ENCODE measurements around the gene PGAP6. TPM values are rescaled to one million over a fixed set of nuclear protein-coding genes. Genes with fewer than 3 reads are reported as not detected.
A peak's percentile ranks its signal among the peaks of the same experiment; 100 is the strongest.

PGAP6 gene
- total and polyA plus RNA-seq, 9 of the 15 experiments (the other 6 are each of a cell fraction or from before 2014, with no cell fraction given): 0.45 to 50.2 (median 39.3) TPM

GRCh38 chr16:324451-325334 lies 57.1 kb downstream of the PGAP6 start (continued):
- TF ChIP-seq RAD51 (IDR thresholded peaks at IDR 0.05; ENCODE audit: borderline replicate concordance, low read depth) (peak; percentile 82), BCLAF1 (IDR thresholded peaks at IDR 0.05; ENCODE audit: borderline replicate concordance in 1 of 2, control insufficient read depth in 1 of 2, low read depth in 2 of 2, low read length in 1 of 2) (0 out of 4 replicates have a peak, but pooled peaks of 1 of the 2 experiments have one; percentile 63), YY1 (IDR thresholded peaks at IDR 0.05; ENCODE audit: borderline replicate concordance in 1 of 3, control insufficient read depth in 1 of 3, extremely low read depth in 1 of 3, insufficient read depth in 3 of 3, insufficient read length in 1 of 3, insufficient replicate concordance in 2 of 3, low read depth in 1 of 3, low read length in 2 of 3) (peak in 1 of 3 experiments; percentile 26), SREBF2 (CRISPR knock-in tag; IDR thresholded peaks at IDR 0.05) (no peak), POLR2AphosphoS5 (IDR thresholded peaks at IDR 0.05; ENCODE audit: control insufficient read depth, insufficient read depth, low read depth, low read length) (peak; percentile 83; the same call in 1 of the 2 replicates), EHMT2 (IDR thresholded peaks at IDR 0.05) (0 out of 2 replicates have a peak, but pooled peaks have one; percentile 21), ZNF639 (CRISPR knock-in tag; conservative IDR thresholded peaks at IDR 0.05 in 1 of 2, IDR thresholded peaks at IDR 0.05 in 1 of 2) (peak in 1 of 2 experiments; percentile 46; a peak in 1 of 4 replicates), PRDM10 (IDR thresholded peaks at IDR 0.05; ENCODE audit: partially characterized antibody) (peak; percentile 43), TARDBP (IDR thresholded peaks at IDR 0.05) (no peak), GATA2 (CRISPR knock-in tag; IDR thresholded peaks at IDR 0.05) (peak; percentile 71), KDM1A (IDR thresholded peaks at IDR 0.05) (peak in 1 of 2 experiments; percentile 80; a peak in 2 of 4 replicates), JUN (IDR thresholded peaks at IDR 0.05; ENCODE audit: borderline replicate concordance, low read depth, low read length) (peak; percentile 33; the same call in 1 of the 2 replicates), JUN (CRISPR knock-in tag; IDR thresholded peaks at IDR 0.05; ENCODE audit: borderline replicate concordance) (no peak), ZNF77 (CRISPR knock-in tag; IDR thresholded peaks at IDR 0.05) (no peak), ZC3H4 (CRISPR knock-in tag; IDR thresholded peaks at IDR 0.05; ENCODE audit: borderline replicate concordance) (no peak)

Measured in K562 (cell line).